OCI-LY7 (cell line): ENCODE data around the gene SLC13A2. TPM values are rescaled to one million over a fixed set of nuclear protein-coding genes. Genes with fewer than 3 reads are reported as not detected.

ENCODE experiments used
- BruUV-seq: library from RNA; stranded (reverse); fragments of 400-500 nt; replicated peaks from 2 replicates; lab custom pipeline; 2021; lab: Mats Ljungman, UMichigan
- CTCF ChIA-PET: fragments of 300-600 bp; sonication (Branson Sonifier 250); formaldehyde crosslinking; loops from one replicate; lab custom pipeline; 2022; ENCODE audit warnings: antibody characterized with exemption; ENCODE audit not compliant: unreplicated experiment; lab: Charles Lee
- POLR2A ChIA-PET: fragments of 300-600 bp; sonication (Branson Sonifier 250); formaldehyde crosslinking; loops from one replicate; lab custom pipeline; 2022; ENCODE audit warnings: antibody characterized with exemption; lab: Charles Lee
- DNase-seq: peaks from one replicate; pipeline ENCODE4 v3.0.0-alpha.2; 2015; ENCODE audit warnings: low spot score
- H2AFZ ChIP-seq: fragments of 200-600 bp; sonication (generic), shearing (Covaris generic); 2 replicates; pipeline ENCODE4 v1.6.1; 2014; ENCODE audit warnings: mild to moderate bottlenecking, antibody characterized with exemption, low read length, moderate library complexity
- H3K27ac ChIP-seq: fragments of 200-600 bp; sonication (generic); 2 replicates; pipeline ENCODE4 v1.5.1; 2014; ENCODE audit warnings: mixed run types, low read depth, mild to moderate bottlenecking, moderate library complexity, low read length, inconsistent platforms; ENCODE audit not compliant: poor library complexity, severe bottlenecking
- H3K36me3 ChIP-seq: fragments of 200-600 bp; sonication (generic); 2 replicates; pipeline ENCODE4 v1.6.1; 2014; ENCODE audit warnings: mild to moderate bottlenecking, antibody characterized with exemption, low read length, moderate library complexity, mixed read lengths; ENCODE audit not compliant: insufficient read depth
- H3K4me1 ChIP-seq: fragments of 200-600 bp; sonication (generic); 2 replicates; pipeline ENCODE4 v1.5.1; 2014; ENCODE audit warnings: mild to moderate bottlenecking, low read length; ENCODE audit not compliant: insufficient read depth, poor library complexity, severe bottlenecking
- H3K4me2 ChIP-seq: fragments of 200-600 bp; sonication (generic); 2 replicates; pipeline ENCODE4 v1.6.1; 2014; ENCODE audit warnings: mild to moderate bottlenecking, low read length
- H3K4me3 ChIP-seq: fragments of 200-600 bp; sonication (generic); 2 replicates; pipeline ENCODE4 v1.5.1; 2014; ENCODE audit warnings: mild to moderate bottlenecking, low read depth, low read length; ENCODE audit not compliant: poor library complexity, severe bottlenecking
- H3K79me2 ChIP-seq: fragments of 200-600 bp; sonication (generic); 2 replicates; pipeline ENCODE4 v1.6.1; 2016; ENCODE audit warnings: low read depth, mild to moderate bottlenecking, low read length, moderate library complexity, mixed read lengths; ENCODE audit not compliant: insufficient read depth
- H3K9me2 ChIP-seq: fragments of 200-600 bp; sonication (generic); 2 replicates; pipeline ENCODE4 v1.6.1; 2016; ENCODE audit warnings: mild to moderate bottlenecking, low read length, mixed read lengths; ENCODE audit not compliant: insufficient read depth
- H3K9me3 ChIP-seq: fragments of 200-600 bp; sonication (generic); 2 replicates; pipeline ENCODE4 v1.6.1; 2014; ENCODE audit warnings: mild to moderate bottlenecking, mixed run types, low read length, mixed read lengths
- H4K20me1 ChIP-seq: fragments of 200-600 bp; sonication (generic); 2 replicates; pipeline ENCODE4 v1.6.1; 2014; ENCODE audit warnings: mild to moderate bottlenecking, antibody characterized with exemption, low read length, moderate library complexity, mixed read lengths; ENCODE audit not compliant: insufficient read depth
- EZH2phosphoT487 ChIP-seq: fragments of 200-600 bp; sonication (generic); IDR thresholded peaks from 2 replicates; pipeline ENCODE4 v1.6.1; 2018; ENCODE audit warnings: low read depth, borderline replicate concordance, mild to moderate bottlenecking, mixed run types, antibody characterized with exemption, low read length, moderate library complexity, mixed read lengths
- intact Hi-C: fragments of 100-400 bp; cut with micrococcal nuclease; formaldehyde crosslinking; loops from one replicate; pipeline ENCODE4 v1.10.0; 2022; ENCODE audit not compliant: unreplicated experiment
- total RNA-seq, 2 experiments: library from RNA; depleted of rRNA in 1 of 2; stranded (reverse); fragments of >200 nt in 1 of 2; shearing (Covaris generic) in 1 of 2; gene quantifications; 2 replicates each; pipeline ENCODE4 v1.2.3, GENCODE V29; 2014 to 2022
- TF ChIP-seq, protein P1 (sequence below): fragments of 200-600 bp; sonication (generic); conservative IDR thresholded peaks from 2 replicates; pipeline ENCODE4 v1.5.1; 2014; ENCODE audit warnings: mild to moderate bottlenecking, antibody characterized with exemption, low read length, moderate library complexity, mixed read lengths

Gene SLC13A2
- total RNA-seq, 2 experiments from 2014 or later: not detected

DNA sequence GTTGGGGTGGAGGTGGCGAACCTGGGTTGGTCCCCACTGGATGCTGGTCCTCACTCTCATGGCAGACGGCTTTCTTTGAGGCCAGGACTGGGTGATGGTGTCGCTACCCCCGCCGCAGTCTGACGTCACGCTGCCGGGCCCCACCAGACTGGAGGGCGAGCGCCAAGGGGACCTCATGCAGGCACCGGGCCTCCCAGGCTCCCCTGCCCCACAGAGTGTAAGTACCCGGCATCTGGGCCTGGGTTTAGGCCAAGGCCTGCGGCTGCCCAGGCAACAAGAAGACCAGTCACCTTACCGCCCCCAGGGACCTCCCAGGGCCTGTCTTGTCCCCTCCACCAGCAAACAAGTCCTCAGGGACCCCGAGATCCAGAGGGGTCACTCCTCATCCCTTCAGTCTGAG, 50.4 kb downstream of the SLC13A2 start:
- Histone ChIP-seq H3K4me2 (no peak overlapping the region), H3K4me1 (no peaks in the 10 kb centered on the region), H3K79me2 (no peaks in the 10 kb centered on the region), H3K9me2 (no peaks in the 10 kb centered on the region), H3K9me3 (no peaks in the 10 kb centered on the region), H3K4me3 (no peak overlapping the region), H3K27ac (no peak overlapping the region), H2AFZ (no peak overlapping the region), H4K20me1 (no peaks in the 10 kb centered on the region; the same call in 1 of the 2 replicates), H3K36me3 (no peaks in the 10 kb centered on the region)
- CTCF ChIA-PET: no interaction called here
- no peak for DNase-seq
- intact Hi-C loops: no loop called here
- no peak for TF ChIP-seq EZH2phosphoT487
- TF ChIP-seq, protein P1, sequence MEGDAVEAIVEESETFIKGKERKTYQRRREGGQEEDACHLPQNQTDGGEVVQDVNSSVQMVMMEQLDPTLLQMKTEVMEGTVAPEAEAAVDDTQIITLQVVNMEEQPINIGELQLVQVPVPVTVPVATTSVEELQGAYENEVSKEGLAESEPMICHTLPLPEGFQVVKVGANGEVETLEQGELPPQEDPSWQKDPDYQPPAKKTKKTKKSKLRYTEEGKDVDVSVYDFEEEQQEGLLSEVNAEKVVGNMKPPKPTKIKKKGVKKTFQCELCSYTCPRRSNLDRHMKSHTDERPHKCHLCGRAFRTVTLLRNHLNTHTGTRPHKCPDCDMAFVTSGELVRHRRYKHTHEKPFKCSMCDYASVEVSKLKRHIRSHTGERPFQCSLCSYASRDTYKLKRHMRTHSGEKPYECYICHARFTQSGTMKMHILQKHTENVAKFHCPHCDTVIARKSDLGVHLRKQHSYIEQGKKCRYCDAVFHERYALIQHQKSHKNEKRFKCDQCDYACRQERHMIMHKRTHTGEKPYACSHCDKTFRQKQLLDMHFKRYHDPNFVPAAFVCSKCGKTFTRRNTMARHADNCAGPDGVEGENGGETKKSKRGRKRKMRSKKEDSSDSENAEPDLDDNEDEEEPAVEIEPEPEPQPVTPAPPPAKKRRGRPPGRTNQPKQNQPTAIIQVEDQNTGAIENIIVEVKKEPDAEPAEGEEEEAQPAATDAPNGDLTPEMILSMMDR: no peak
- POLR2A ChIA-PET: no interaction called here
- BruUV-seq: no TSS peak

GRCh38 chr17:28524476-28525424, 51.3 kb downstream of the SLC13A2 start:
- DNase-seq: no peak
- BruUV-seq: no TSS peak
- ChIA-PET POLR2A (no interaction called here), CTCF (no interaction called here)
- Histone ChIP-seq H3K27ac (no peak overlapping the region), H3K9me2 (no peaks in the 10 kb centered on the region), H3K4me2 (no peak overlapping the region), H3K36me3 (no peaks in the 10 kb centered on the region), H3K9me3 (no peaks in the 10 kb centered on the region), H4K20me1 (no peaks in the 10 kb centered on the region; the same call in 1 of the 2 replicates), H3K4me1 (no peaks in the 10 kb centered on the region), H3K79me2 (no peaks in the 10 kb centered on the region), H3K4me3 (no peak overlapping the region), H2AFZ (no peak overlapping the region)
- TF ChIP-seq EZH2phosphoT487: no peak
- TF ChIP-seq, protein P1: no peak
- intact Hi-C loops: no loop called here

DNA sequence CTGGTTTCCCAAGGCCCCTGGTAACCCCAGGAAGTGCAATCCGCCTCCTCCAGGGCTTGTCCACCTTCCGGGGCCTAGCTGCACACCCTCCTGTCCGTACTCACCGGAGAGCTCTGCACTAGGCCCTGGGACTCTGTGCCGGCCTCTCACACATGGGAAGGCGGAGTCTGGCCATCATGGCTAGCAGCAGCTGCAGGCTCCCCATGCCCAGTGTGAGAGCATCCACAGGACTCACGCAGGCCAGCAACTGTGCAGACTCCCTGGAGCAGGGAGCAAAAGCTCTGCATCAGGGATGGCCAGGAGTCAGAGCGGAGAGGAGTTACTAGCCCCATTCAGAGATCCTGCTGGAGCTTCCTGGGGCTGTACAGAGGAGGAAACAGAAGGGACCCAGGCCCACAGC, 52.9 kb downstream of the SLC13A2 start:
- H3K9me2 ChIP-seq: no peaks in the 10 kb centered on the region
- no peaks in the 10 kb centered on the region for H3K36me3 ChIP-seq
- TF ChIP-seq, protein P1: no peak
- no peak for TF ChIP-seq EZH2phosphoT487
- no peak for DNase-seq
- no peaks in the 10 kb centered on the region for H3K4me1 ChIP-seq
- no peaks in the 10 kb centered on the region for H3K9me3 ChIP-seq
- no peak overlapping the region for H2AFZ ChIP-seq
- H3K27ac ChIP-seq: no peak overlapping the region
- H4K20me1 ChIP-seq: no peaks in the 10 kb centered on the region
- no TSS peak for BruUV-seq
- intact Hi-C loops: no loop called here
- POLR2A ChIA-PET: interaction anchor here (1.0 kb wide), 1 partner anchor 118 kb away, joined by 3 read pairs; no protein-coding TSS in a partner anchor
- H3K4me3 ChIP-seq: no peak overlapping the region
- H3K4me2 ChIP-seq: no peak overlapping the region
- CTCF ChIA-PET: interaction anchor here (0.6 kb wide), 1 partner anchor 83 kb away, joined by 4 read pairs; no protein-coding TSS in a partner anchor
- no peaks in the 10 kb centered on the region for H3K79me2 ChIP-seq
